Right forelimb (tissue), 1 donor: ENCODE results near the gene ANKRD13D.

Source experiments
- DNase-seq: peaks from one replicate; pipeline ENCODE4 v3.0.0-alpha.2; 2018

The ANKRD13D gene

GRCh38 chr11:67287355-67288197 lies 1.5 kb upstream of the ANKRD13D start:
- DNase-seq = no peak

DNA sequence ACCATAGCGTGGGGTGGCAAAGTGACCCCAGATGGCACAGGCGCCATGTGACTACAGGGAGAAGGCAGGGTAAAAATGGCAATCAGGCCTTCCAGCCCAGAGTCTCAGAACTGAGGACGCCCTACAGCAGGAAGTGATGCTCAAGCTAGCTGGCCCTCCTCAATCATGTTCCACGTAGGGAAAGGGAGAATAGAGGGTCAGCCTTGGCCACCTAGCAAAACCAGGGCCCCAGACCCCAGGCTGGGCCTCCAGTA lies 978 bp upstream of the ANKRD13D start:
- DNase-seq = no peak

GRCh38 chr11:67288452-67289225 lies 464 bp upstream of the ANKRD13D start:
- peak; percentile 93 for DNase-seq

DNA sequence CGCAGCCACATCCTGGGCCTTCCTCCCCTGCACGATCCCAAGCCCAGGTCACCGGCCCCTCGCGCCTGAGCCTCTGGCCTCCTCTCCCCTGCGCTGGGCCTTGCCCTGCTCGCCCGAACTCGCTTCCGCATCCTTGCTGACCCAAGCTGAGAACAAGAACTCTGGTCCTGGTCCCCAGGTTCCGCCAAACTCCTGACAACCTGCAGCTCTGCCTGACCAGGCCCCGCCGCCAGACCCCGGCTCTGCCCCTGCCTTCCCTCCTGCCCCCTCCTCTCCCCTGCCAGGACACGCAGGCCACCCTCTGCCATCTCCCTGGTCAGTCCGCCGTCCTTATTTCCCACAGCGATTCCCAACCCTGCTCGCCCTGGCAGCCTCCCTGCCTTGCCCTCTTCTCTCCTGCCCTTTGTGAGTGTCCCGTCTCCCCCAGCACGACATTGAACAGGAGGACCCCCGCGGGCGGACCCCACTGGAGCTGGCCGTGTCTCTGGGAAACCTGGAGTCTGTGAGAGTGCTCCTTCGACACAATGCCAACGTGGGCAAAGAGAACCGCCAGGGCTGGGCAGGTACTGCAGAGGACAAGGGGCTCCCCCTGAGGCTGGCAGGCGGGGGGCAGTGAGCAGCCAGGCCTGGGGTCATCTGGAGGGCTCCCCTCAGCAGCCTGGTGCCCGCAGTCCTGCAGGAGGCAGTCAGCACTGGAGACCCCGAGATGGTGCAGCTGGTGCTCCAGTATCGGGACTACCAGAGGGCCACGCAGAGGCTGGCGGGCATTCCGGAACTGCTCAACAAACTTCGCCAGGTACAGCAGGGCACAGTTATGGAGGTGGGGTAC lies 762 bp downstream of the ANKRD13D start:
- DNase-seq = no peak

DNA sequence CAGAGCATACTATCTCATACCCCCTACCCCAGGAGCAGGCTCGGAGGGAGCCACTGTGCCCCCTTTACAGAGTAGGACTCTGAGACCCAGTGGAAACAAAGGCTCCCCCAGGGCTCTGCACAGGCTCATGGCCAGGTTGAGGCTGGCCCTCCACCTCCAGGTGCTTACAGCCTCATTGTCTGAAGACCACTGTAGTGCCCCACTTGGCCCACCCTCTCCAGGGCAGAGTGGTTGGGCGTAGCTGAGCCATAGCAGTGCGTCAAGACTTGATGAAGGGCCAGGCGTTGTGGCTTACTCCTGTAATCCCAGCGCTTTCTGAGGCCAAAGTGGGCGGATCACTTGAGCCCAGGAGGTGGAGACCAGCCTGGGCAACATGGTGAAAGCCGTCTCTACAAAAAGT lies 1.7 kb downstream of the ANKRD13D start:
- DNase-seq = no peak

- DNase-seq = no peak
Observed at GRCh38 chr11:67291481-67292381, 2.6 kb downstream of the ANKRD13D start.

DNA sequence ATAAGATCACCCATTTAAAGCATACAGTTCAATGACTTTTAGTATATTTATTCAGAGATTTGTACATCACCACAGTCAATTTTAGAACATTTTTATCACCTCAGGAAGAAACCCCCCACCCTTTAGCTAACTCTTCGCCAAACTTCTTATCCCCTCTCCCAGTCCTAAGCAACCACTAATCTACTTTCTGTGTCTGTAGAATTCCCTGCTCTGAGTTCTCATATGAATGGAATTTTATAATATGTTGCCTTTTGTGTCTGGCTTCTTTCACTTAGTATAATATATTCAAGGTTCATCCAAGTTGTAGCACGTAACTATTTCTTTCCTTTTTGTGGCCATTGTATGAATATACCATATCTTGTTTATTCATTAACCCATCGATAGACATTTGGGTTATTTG lies 3.6 kb downstream of the ANKRD13D start:
- no peak for DNase-seq

DNA sequence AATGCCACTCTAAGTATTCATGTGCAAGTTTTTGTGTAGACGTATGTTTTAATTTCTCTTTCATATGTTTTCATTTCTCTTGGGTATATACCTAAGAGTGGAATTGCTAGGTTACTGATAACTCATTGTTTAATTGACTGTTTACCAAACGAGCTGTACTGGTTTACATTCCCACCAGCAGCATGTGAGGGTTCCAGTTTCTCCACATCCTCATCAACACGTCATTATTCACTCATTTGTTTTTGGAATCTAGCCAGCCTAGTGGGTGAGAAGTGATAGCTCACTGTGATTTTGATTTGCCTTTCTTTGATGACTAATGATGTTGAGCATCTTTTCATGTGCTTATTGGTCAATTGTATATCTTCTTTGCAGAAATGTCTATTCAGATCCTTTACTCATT lies 4.0 kb downstream of the ANKRD13D start:
- DNase-seq = no peak

DNA sequence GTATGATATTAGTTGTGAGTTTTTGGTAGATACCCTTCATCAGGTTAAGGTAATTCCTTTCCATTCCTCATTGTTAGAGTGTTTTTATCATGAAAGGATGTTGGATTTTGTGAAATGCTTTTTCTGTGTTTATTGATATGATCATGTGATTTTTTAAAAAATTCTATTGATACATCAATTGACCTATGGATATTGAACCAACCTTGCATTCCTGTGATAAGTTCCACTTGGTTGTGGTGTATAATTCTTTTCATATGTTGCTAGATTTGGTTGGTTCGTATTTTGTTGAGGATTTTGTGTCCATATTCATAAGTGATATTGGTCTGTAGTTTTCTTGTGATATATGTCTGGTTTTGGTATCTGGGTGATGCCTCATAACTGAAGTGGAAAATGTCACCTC lies 6.7 kb downstream of the ANKRD13D start:
- no peak for DNase-seq

GRCh38 chr11:67298786-67299185 lies 9.7 kb downstream of the ANKRD13D start:
- no peak for DNase-seq

GRCh38 chr11:67299471-67300191 lies 10.5 kb downstream of the ANKRD13D start:
- no peak for DNase-seq

DNA sequence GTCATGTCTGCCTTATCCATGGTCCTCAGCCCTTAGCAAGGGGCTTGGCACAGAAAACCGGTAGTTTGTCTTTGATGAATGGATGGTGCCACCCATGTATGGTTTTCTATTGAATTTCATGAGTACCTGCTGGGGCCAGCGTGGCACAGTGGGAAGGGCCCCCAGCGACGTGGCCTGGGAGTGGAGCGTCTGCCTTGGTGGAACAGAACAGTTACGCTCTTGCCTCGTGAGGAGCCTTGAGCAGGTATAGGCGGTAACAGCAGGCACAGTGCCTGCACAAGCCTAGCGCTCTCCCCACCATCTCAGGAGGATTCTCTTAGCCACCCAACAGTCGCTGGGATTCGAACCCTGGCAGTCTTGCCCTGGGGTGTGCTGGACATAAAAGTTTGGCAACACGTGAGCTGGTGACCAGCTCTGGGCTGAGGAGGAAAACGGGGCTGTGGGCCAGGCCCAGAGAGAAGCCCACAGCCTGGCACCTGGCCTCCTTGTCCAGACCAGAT lies 11.2 kb downstream of the ANKRD13D start:
- DNase-seq = no peak

DNA sequence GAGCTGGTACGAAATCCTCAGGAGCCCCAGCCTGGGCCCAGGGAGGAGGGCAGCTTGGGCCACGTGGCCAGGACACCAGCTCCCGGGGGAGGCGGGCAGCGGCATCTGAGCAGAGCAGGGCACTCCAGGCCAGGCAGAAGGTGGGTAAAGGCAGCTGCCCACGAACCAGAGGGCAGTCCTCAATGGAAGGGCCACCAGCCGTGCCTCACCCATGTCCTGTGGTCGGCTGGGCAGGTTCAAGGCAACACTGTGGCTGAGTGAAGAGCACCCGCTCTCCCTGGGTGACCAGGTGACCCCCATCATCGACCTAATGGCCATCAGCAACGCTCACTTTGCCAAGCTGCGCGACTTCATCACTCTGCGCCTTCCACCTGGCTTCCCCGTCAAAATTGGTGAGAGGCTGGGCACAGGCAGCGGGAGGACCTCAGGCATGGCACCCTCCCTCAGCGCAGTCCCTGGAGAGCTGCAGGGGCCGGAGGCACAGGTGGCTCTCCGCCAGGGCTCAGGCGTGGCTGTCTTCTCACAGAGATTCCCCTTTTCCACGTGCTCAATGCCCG lies 11.7 kb downstream of the ANKRD13D start:
- DNase-seq = no peak

- DNase-seq = no peak
Observed at GRCh38 chr11:67301313-67301921, 12.3 kb downstream of the ANKRD13D start.

DNA sequence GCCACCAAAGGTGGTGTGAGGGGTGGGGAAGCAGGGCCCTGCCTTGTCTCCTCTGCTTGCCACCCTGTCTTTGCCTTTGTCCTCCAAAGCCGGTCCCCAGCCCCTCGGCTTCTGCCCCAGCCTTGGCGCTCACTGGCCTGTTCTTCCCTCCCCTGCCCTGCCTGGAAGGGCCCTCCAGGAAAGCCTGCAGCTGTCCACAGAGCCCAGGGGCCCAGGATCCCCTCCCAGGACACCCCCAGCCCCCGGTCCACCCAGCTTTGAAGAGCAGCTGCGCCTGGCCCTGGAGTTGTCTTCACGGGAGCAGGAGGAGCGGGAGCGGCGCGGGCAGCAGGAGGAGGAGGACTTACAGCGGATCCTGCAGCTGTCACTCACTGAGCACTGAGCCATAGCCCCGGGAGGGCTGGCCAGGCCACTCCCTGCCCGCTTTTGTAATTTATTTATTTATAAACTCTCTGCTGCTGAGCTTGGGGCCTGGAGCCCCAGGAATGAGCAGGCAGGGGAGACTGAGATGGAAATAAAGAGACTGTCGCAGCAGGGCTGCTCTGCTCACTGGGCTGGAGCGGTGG lies 12.9 kb downstream of the ANKRD13D start:
- peak; percentile 68 for DNase-seq

- peak; percentile 59 for DNase-seq
Observed at GRCh38 chr11:67302571-67303131, 13.5 kb downstream of the ANKRD13D start.

- peak; percentile 75 for DNase-seq
Observed at GRCh38 chr11:67303132-67303834, 14.2 kb downstream of the ANKRD13D start, which contains the start of gene SSH3. TSS of gene SSH3 (plus strand) at chr11:67303530. CDS start at chr11:67303626, 96 bp downstream.

DNA sequence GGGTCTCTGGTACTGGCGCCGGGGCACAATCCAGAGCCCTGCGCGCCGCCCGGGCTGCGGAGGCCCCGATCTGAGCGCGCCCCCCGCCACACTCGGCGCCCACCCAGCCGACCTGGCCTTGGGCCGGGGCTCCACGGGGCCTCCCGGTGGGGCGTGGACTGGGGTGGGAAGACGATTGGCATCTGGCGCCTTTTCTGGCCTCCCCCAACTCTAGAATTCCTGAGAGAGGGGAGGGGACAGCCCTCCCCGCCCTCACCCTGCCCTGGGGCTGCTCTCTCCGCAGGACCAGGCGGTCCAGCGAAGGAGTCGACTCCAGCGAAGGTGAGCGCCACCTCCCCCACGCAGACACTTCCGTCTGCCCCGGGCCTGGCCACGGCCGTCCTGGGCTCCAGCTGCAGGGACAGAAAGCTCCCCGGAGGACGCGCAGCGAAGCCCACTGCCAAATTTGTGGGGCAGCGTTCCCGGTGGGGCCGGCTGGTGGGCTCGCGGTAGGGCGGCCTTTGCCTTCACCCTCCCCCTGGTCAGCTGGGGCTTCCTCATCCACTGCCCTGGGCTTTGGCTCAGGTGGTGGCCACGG lies 14.8 kb downstream of the ANKRD13D start:
- no peak for DNase-seq
